Astrocyte of the cerebellum (primary cell): Measurements from ENCODE around the gene GPR78.

ENCODE experiments used
- DNase-seq: peaks from one replicate; pipeline ENCODE4 v3.0.0-alpha.2; 2011; ENCODE audit warnings: low read depth
- H3K4me3 ChIP-seq: 2 replicates; pipeline ENCODE4 v1.5.1; 2011; ENCODE audit warnings: mild to moderate bottlenecking, low read depth, low read length, moderate library complexity
- CTCF ChIP-seq: IDR thresholded peaks from 2 replicates; pipeline ENCODE4 v1.5.1; 2012; ENCODE audit warnings: low read length, low read depth, moderate library complexity, mild to moderate bottlenecking; ENCODE audit errors: missing control alignments
- in situ Hi-C: cut with HindIII; loops from 2 replicates; pipeline ENCODE4 v1.10.0; 2017; ENCODE audit warnings: low sequenced_read_pairs

The GPR78 gene

GRCh38 chr4:8607603-8608481 lies 27.6 kb downstream of the GPR78 start:
- DNase-seq: no peak
- H3K4me3 ChIP-seq: no peak overlapping the region
- peak; percentile 93 for TF ChIP-seq CTCF
- in situ Hi-C loops: no loop called here

- in situ Hi-C loops: no loop called here
- no peak for TF ChIP-seq CTCF
- DNase-seq: no peak
- H3K4me3 ChIP-seq: no peak overlapping the region
Measured at GRCh38 chr4:8608714-8609391, 28.7 kb downstream of the GPR78 start.

GRCh38 chr4:8609406-8609805 lies 29.2 kb downstream of the GPR78 start:
- no peak for TF ChIP-seq CTCF
- in situ Hi-C loops: no loop called here
- no peak overlapping the region for H3K4me3 ChIP-seq
- no peak for DNase-seq

- DNase-seq: no peak
- TF ChIP-seq CTCF: no peak
- H3K4me3 ChIP-seq: no peak overlapping the region
- in situ Hi-C loops: no loop called here
Measured at GRCh38 chr4:8609824-8610350, 29.7 kb downstream of the GPR78 start.

GRCh38 chr4:8610858-8611616 lies 30.8 kb downstream of the GPR78 start:
- no peak overlapping the region for H3K4me3 ChIP-seq
- DNase-seq: no peak
- TF ChIP-seq CTCF: no peak
- in situ Hi-C loops: no loop called here

- DNase-seq: no peak
- in situ Hi-C loops: no loop called here
- no peak overlapping the region for H3K4me3 ChIP-seq
- TF ChIP-seq CTCF: no peak
Measured at GRCh38 chr4:8612646-8613045, 32.5 kb downstream of the GPR78 start.
